PFSK-1 (cell line): ENCODE data around the gene CCDC110.

Experiments
- POLR2AphosphoS5 ChIP-seq: IDR thresholded peaks from 2 replicates; pipeline ENCODE4 v1.6.1; 2012; ENCODE audit warnings: low read depth, mild to moderate bottlenecking, control low read depth, low read length, moderate library complexity
- REST ChIP-seq, 2 experiments: IDR thresholded peaks; 2 replicates each; pipeline versions ENCODE4 v1.6.1 to v1.8.0; 2011 to 2012; ENCODE audit warnings: low read depth in 2 of 2, low read length in 2 of 2, control low read depth in 1 of 2, inconsistent platforms in 1 of 2, mild to moderate bottlenecking in 1 of 2, moderate library complexity in 1 of 2; ENCODE audit not compliant: insufficient read depth in 1 of 2

- no peak for TF ChIP-seq REST (IDR thresholded peaks at IDR 0.05; ENCODE audit: insufficient read depth in 1 of 2, low read depth in 2 of 2, low read length in 2 of 2)
- TF ChIP-seq POLR2AphosphoS5 = no peak
Observed at GRCh38 chr4:185465707-185466106, 5.8 kb downstream of the CCDC110 start.
